Measurements from ENCODE around the gene MIPEP. TPM values are rescaled to one million over a fixed set of nuclear protein-coding genes. Genes with fewer than 3 reads are reported as not detected.

The MIPEP gene
- total RNA-seq, 3 donors from 2014 or later = 11.0 to 23.0 (median 20.0) TPM

- Histone ChIP-seq H3K9me3 (no peaks in the 10 kb centered on the region), H3K27ac (no peak overlapping the region), H3K4me1 (no peaks in the 10 kb centered on the region), H3K27me3 (no peaks in the 10 kb centered on the region), H3K4me3 (no peak overlapping the region), H3K36me3 (no peaks in the 10 kb centered on the region)
- DNase-seq (ENCODE audit: low spot score in 2 of 2) = no peak
- intact Hi-C loops (cut with DNase I; ENCODE audit: low total_unique reads) = no loop called here
- TF ChIP-seq POLR2AphosphoS5 (IDR thresholded peaks at IDR 0.05) (no peak), CTCF (IDR thresholded peaks at IDR 0.05) (no peak), POLR2A (IDR thresholded peaks at IDR 0.05) (no peak)
Observed at GRCh38 chr13:23851106-23851505, 38.1 kb downstream of the MIPEP start.

- Histone ChIP-seq H3K27me3 (no peaks in the 10 kb centered on the region), H3K4me3 (no peak overlapping the region), H3K4me1 (no peaks in the 10 kb centered on the region), H3K27ac (no peak overlapping the region), H3K9me3 (no peaks in the 10 kb centered on the region), H3K36me3 (no peaks in the 10 kb centered on the region)
- TF ChIP-seq POLR2A (IDR thresholded peaks at IDR 0.05) (no peak), POLR2AphosphoS5 (IDR thresholded peaks at IDR 0.05) (no peak), CTCF (IDR thresholded peaks at IDR 0.05) (no peak)
- intact Hi-C loops (cut with DNase I; ENCODE audit: low total_unique reads) = no loop called here
- no peak for DNase-seq (ENCODE audit: low spot score in 2 of 2)
Observed at GRCh38 chr13:23850134-23850533, 39.1 kb downstream of the MIPEP start.

- H3K27ac ChIP-seq = no peak overlapping the region
Observed at GRCh38 chr13:23849670-23850069, 39.5 kb downstream of the MIPEP start.

GRCh38 chr13:23848646-23849141 is 40.5 kb downstream of the MIPEP start:
- H3K27ac ChIP-seq = no peak overlapping the region
- intact Hi-C loops (cut with DNase I; ENCODE audit: low total_unique reads) = no loop called here

More at GRCh38 chr13:23849670-23850069, 39.5 kb downstream of the MIPEP start:
- no peaks in the 10 kb centered on the region for H3K27me3 ChIP-seq
- DNase-seq (ENCODE audit: low spot score in 2 of 2) = no peak
- no peaks in the 10 kb centered on the region for H3K4me1 ChIP-seq
- intact Hi-C loops (cut with DNase I; ENCODE audit: low total_unique reads) = no loop called here
- no peak overlapping the region for H3K4me3 ChIP-seq
- TF ChIP-seq POLR2A (IDR thresholded peaks at IDR 0.05) (no peak), POLR2AphosphoS5 (IDR thresholded peaks at IDR 0.05) (no peak), CTCF (IDR thresholded peaks at IDR 0.05) (no peak)
- H3K9me3 ChIP-seq = no peaks in the 10 kb centered on the region
- H3K36me3 ChIP-seq = no peaks in the 10 kb centered on the region

GRCh38 chr13:23848019-23848418 is 41.2 kb downstream of the MIPEP start:
- H3K4me1 ChIP-seq = no peaks in the 10 kb centered on the region
- intact Hi-C loops (cut with DNase I; ENCODE audit: low total_unique reads) = no loop called here

More at GRCh38 chr13:23848646-23849141, 40.5 kb downstream of the MIPEP start:
- Histone ChIP-seq H3K4me1 (no peaks in the 10 kb centered on the region), H3K27me3 (no peaks in the 10 kb centered on the region), H3K4me3 (no peak overlapping the region), H3K9me3 (no peaks in the 10 kb centered on the region), H3K36me3 (no peaks in the 10 kb centered on the region)
- TF ChIP-seq POLR2A (IDR thresholded peaks at IDR 0.05) (no peak), POLR2AphosphoS5 (IDR thresholded peaks at IDR 0.05) (no peak), CTCF (IDR thresholded peaks at IDR 0.05) (no peak)
- no peak for DNase-seq (ENCODE audit: low spot score in 2 of 2)

More at GRCh38 chr13:23848019-23848418, 41.2 kb downstream of the MIPEP start:
- TF ChIP-seq POLR2A (IDR thresholded peaks at IDR 0.05) (no peak), POLR2AphosphoS5 (IDR thresholded peaks at IDR 0.05) (no peak), CTCF (IDR thresholded peaks at IDR 0.05) (no peak)
- H3K27me3 ChIP-seq = no peaks in the 10 kb centered on the region
- no peaks in the 10 kb centered on the region for H3K36me3 ChIP-seq
- H3K4me3 ChIP-seq = no peak overlapping the region
- no peak overlapping the region for H3K27ac ChIP-seq
- DNase-seq (ENCODE audit: low spot score in 2 of 2) = no peak
- H3K9me3 ChIP-seq = no peaks in the 10 kb centered on the region

Data from breast epithelium (tissue), 4 donors.